Putamen (tissue), 1 donor: ENCODE results near the gene AK9.
A peak's percentile ranks its signal among the peaks of the same experiment; 100 is the strongest.
"Not testable (repeated sequence)": the region's sequence is repeated elsewhere in the genome, so short reads cannot be mapped to it uniquely, and the experiment has no call there.

ENCODE experiments used
- DNase-seq: peaks from one replicate; pipeline ENCODE4 v3.0.0-alpha.2; 2016; ENCODE audit warnings: low spot score

AK9 gene

DNA sequence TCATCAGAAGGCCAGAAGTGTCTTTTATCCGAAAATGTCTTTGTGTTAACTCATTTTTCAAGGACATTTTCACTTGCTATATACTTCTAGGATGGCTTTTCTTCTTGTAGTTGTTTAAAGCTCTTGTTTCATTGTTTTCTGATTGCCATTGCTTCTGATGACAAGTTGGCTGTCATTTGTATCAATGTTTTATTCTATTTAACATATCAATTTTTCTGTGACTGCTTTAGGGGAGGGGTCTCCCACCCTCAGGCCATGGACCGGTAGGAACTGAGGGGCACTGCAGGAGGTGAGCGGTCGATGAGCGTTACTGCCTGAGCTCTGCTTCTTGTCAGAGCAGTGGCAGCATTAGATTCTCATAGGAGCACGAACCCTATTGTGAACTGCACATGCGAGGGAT is 65.8 kb downstream of the AK9 start:
- DNase-seq: no peak

DNA sequence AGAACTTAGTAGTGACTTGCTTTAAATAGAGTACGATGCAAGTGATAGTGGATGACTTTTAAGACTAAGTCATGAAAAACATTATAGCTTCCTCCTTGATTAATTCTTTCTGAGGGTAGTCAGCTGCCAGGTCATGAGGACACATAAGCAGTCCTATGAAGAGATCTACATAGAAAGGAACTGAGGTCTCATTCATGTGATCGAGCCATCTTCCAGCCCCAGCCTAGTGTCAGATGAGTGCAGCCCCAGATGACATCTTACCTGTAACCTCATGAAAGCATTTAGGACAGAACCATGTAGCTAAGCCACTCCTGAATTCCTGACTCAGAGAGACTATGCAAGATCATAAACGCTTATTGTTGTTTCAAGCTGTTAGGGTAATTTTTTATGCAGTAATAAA is 67.7 kb downstream of the AK9 start:
- no peak for DNase-seq

DNA sequence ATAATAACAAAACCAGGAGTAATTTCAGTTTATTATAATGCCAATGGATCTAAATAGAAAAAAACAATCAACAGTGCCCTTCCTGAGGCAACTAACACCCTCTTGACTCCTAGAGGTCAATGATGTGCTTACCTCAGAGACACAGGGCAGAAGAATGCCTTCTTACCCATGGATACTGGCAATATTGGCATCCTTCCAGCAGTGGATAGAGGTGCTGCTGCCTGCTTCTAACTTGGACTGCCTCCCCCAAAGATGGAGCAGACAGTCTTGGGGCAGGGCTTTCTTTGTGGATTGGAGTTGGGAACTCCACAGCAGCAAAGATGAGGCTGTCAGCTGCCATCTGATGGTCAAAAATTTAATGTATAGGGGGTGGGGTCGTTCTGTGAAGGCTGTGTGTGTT is 78.7 kb downstream of the AK9 start:
- no peak for DNase-seq

DNA sequence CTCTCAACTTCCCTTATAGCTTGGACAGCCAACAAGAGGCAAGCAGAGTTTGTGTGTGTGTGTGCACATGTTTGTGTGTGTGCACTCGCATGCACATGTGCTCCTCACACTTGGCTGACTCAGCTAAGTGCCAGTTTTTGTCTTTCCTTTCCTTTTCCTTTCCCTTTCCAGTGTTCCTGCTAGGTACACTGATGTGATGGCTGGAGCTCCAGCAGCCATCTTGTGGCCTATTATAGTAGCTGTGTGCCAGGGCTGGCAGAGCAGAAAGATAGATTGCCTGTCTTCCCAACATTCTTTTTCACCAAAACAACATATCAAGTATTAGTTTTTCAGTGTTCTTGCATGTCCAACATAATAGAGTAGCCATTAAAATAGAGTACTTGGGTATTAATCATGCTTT is 79.5 kb downstream of the AK9 start:
- no peak for DNase-seq

DNA sequence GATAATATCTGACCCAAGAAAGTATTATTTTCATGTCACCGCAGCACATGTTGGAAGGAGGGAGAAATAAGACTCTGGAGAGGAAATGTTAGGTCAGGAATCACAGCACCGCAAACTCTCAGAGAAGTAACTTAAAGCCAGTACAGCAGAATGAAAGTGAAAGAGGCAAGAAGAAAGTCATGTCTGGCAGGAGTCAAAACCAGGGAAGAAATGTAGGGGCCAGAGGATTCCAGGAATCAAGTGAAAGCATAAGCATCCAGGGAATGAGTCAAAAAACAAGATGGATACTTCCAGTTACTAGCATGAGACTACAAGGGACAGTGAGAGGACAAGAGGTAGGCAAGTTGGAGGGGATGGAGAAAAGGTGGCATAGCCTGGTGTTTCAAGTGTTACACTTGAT is 80.4 kb downstream of the AK9 start:
- DNase-seq: no peak

DNA sequence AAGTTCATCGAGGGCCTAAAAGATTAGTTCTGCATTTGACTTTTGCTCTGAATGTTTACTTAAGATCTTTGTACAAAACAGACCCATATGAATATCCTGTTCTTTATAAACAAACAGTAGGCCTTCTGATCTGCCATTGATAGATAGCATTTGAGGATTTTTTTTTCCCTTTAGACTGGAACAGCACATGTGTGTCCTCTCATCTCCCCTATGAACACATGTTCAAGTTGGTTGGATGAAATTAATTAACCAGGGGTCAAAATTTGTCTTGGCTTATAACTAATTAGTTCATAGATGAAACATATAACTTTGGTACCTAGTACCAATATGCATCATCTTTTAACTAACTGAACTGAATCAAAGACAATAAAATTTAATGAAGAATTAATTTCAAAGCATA is 81.3 kb downstream of the AK9 start:
- DNase-seq: no peak

DNA sequence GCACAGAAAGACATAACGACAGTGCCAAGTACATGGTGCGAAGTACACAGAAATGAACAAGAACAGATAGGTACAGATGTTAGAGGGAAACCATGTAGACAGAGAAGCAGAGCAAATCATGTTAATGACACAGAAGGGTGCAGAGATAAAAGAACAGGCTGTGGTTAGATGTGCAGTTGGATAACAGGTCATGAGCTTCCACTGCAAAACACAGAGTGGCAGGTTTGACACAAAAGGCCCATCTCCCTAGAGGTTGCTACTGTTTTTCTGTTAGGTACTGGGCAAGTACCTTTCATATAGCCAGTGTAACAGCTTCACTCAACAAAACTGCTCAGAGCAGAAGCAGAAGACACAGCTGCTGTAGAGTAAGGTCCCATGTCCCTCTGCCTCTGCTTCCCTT is 84.6 kb downstream of the AK9 start:
- no peak for DNase-seq

DNA sequence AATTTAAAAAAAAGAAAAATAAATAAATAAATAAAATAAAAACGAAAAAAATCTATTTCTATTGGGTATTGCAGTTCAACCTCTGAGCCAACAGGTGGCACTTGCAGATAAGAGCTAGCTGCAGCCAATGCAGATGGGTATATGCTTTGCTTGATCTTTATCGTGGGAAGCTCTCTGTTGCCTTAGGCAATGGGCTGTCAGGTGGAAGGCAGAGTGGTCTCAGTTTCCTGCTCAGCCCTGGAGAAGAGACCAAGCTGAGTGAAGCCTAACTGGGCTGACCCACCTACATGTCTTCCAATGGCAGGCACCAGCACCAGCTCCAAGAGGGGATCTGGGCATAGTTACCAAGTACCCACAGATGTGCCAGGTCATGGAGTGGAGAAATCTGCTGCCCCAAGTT is 95.0 kb downstream of the AK9 start:
- no peak for DNase-seq

DNA sequence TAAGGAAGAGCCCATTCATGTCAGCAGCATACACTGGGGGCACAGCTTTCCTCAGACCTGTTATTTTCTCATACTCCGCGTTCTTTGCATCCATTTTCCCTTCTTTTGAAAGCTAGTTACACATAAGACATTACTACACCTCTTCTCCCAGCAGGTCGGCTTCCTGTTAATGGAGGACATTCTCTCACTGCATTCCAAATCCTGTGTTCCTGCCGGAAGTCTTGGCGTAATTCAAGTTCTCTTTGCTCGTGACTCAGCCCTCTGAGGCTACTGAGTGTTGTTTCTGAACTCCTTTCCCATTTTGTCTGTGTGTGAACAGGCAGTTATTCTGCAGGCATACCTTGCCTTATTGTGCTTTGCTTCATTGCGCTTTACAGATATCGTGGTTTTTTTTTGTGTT is 110.5 kb downstream of the AK9 start:
- no peak for DNase-seq

DNA sequence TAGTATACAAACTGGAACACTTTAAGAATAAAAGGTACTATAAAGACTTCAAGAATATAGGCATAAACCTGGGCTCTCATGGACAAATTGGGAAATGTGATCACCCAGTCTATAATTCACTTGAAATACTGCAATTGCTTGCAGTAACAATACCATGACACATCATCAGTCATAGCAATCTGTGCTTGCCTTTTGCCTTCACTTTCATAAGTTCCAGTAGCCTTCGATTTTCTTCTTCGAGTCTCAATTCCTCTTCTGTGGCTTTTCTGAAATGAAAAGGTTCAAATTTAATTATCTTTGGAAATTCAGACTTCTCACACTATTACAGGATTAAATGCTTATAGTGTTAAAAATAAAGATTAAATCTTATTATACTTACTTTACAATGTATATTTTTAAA is 111.6 kb downstream of the AK9 start:
- DNase-seq: no peak

DNA sequence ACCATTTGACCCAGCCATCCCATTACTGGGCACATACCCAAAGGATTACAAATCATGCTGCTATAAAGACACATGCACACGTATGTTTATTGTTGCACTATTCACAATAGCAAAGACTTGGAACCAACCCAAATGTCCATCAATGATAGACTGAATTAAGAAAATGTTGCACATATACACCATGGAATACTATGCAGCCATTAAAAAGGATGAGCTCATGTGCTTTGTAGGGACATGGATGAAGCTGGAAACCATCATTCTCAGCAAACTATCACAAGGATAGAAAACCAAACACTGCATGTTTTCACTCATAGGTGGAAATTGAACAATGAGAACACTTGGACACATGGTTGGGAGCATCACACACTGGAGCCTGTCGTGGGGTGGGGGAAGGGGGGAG is 121.1 kb downstream of the AK9 start:
- not testable (repeated sequence) for DNase-seq

DNA sequence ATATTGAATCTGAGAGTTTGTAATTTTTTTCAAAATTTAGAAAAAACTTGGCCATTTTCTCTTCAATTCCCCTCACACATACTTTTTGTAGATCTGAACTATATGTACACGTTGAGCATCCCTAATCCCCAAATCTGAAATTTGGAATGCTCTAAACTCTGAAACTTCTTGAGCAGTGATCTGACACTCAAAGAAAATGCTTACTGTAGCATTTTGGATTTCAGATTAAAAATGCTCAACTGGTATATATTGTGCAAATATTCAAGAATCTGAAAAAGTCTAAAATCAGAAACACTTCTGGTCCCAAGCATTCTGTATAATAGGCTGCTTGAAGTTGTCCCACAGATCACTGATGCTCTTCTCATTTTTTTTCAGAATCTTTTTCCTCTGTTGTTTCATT is 129.2 kb downstream of the AK9 start:
- DNase-seq: no peak

DNA sequence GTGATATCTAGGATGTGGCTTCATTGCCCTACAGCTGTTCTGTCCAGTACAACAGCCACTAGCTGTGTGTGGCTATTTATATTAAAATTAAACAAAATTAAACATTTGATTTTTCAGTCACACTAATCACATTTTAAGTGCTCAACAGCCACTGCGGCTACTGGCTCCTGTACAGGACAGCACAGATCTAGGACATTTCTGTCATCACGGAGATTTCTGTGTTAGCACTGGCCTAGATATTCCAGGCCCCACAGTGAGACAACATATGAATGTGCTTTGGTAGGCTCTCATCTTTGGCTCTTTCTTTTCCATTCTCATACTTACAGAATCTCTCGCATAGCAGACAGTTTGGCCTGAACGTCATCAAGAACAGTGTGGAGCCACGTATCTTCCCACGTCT is 159.6 kb downstream of the AK9 start:
- DNase-seq: no peak

DNA sequence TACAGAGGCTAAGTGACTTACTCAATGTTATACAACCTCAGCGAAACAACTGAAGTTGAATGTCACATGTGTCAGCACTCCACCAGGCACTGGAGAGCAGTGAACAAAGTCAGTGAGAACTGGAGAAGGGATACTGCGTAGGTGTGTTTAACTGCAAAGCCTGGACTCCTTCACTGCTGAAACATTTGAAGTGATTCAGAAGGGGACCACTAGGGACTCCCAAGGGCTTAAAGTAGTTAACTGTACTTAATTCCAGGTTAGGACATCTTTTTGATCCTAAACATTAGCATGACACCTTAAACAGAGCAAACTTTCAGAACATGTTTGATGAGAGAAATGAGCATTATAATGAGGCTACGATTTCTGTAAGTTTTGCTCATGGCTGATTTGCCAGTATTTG is 163.0 kb downstream of the AK9 start:
- DNase-seq: no peak

DNA sequence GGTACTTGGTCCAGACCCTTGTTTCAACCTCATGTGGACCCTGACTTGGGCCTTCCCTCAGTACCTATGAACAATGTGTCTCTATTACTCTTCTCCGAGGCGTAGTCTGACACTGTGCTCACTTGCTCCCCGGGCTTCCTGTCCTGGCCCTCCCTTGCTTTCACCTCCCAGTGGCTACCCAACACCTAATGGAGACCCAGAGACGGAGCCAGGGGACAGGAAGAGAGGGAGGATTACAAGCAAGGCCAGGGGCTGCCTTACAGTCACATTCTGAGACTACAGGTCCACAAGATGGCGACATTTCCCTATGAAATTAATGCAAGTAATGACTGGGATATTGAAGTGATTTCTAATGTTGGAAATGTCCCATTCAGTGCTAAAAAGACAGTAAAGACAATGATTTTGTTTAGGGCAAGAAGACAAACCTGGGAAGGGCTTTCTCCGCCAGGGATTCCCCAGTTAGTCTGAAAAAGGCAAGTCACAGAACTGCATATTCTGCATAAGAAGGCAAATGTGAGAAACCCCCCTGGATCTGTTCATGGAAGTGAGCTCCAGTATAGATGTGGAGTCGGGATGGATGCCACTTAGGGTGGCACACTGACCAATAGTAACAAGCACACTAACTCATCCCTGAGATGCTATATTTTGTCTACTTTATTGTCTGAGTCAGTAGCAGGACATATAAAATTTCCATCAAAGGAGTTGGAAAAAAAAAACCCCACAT is 163.9 kb downstream of the AK9 start:
- peak; percentile 45 for DNase-seq

DNA sequence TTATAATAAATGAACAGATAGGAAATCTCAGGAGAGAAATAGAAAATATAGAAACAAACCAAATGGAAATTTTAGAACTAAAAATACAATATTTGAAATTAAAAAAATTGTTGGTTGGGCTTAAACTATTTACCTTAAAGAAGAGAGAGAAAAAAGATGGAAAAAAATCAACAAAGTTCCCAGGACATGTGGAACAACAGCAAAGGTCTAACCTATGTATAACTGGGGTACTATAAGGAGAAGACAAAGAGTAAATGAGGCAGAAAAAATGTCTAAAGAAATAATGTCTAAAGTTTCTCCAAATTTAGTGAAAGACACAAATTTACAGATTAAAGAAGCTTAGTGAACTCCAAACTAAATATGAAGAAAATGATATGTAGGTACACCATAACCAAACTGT is 166.9 kb downstream of the AK9 start:
- DNase-seq: no peak

DNA sequence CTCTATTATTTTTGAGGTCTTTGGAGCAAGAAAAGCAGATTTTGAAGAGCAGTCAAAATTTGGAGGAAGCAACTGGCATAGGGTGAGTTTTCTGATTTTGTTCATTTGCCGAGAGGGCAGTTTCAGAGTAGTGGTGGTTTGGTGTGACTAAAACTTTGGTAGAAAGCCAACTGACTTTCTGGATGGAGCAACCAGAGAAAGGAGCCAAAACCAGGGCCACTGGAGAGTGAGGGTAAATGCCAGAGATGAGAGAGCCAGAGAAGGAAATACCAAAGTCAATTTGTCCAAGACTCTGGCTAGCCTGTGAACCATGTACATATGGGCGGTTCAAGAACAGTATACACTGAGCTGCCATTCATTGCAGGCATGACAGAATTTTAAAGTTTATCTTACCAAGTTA is 167.5 kb downstream of the AK9 start:
- no peak for DNase-seq

DNA sequence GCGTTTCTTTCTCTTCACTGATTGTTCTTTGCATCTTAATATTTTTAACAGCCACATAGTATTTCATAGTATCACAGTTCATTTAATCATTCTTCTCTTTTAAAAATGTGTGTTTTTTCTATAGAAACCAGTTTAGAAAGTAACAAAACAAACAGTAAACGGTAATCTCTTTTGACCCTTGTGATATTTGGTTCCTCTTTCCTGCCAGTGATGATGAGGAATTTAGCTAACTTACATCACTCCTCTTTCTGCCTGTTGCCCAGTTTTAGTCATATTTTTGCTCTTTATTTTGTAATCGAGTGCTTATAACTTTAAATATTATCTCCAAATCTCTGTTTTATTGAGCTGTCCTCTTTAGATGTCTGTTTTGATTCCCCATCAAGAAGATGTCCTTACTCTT is 169.9 kb downstream of the AK9 start:
- DNase-seq: no peak

DNA sequence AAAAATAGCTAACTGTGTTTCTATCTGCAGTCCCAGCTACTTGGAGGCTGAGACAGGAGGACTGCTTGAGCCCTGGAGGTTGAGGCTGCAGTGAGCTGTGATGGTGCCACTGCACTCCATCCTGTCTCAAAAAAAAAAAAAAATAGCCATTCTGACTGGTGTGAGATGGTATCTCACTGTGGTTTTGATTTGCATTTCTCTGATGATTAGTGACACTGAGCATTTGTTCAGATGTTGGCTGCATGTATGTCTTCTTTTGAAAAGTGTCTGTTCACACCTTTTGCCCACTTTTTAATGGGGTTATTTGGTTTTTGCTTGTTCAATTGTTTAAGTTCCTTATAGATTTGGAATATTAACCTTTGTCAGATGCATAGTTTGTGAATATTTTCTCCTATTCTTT is 171.4 kb downstream of the AK9 start:
- not testable (repeated sequence) for DNase-seq

DNA sequence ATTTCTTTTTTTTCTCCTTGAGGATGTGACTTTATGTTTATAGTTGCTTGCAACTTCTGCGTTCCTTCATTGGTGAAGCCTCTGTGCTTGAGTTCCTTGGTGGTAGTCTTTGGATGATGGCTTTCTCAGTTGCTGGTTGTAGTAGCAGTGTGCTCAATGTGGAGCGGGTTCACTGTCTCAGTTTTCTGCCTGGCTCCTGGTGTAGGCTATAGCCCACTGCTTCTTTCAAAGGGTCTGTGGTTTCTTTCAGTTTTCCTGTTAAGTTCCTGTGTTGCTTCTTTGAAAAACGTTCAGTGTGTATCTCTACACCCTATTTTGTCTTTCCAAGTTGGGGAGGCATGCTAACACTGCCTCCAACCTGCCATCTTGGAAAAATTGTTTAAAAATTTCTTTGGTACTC is 174.1 kb downstream of the AK9 start:
- no peak for DNase-seq

DNA sequence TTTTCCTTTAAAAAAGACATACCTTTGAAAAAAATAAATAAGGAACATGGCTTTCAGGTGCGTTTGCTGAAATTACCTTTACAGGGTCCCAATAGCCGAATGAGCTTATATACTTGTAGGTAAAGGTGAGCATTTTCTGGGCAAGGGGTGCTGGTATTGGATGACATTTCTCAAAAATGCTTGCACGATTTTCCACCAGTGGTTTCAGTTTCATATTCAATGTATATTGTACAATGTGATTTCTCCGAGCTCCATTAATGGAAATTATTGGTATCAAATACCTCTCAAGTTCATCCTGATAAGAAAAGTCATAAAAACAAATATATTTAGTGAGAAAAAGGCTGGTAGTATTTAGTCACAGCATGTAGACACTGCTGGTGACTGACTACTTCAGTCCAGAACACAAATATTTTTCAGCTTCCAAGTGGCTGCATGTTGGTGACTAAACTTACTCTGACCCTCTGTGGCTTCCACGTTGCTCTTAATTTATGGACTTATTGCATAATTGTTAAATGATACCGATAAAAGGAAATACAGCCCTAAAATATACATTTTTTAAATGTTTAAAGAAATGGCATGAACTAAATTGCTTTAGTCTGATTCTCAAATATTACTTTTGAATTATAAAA is 175.1 kb downstream of the AK9 start:
- no peak for DNase-seq

DNA sequence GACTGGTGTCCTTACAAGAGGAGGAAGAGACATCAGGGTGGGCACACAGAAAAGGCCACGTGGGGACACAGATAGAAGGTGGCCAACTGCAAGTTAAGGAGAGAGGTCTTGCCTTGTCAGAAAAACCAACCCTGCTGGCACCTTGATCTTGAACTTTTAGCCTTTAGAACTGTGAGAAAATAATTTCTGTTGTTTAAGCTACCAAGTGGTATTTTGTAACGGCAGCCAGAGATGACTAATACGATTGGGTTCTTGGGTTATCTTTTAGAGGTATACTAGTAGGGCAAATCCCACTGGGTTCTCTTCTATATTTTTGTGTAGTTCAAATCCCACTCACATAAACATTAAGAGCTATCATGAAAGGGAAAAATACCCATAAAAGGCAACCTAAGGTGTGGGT is 176.1 kb downstream of the AK9 start:
- no peak for DNase-seq

DNA sequence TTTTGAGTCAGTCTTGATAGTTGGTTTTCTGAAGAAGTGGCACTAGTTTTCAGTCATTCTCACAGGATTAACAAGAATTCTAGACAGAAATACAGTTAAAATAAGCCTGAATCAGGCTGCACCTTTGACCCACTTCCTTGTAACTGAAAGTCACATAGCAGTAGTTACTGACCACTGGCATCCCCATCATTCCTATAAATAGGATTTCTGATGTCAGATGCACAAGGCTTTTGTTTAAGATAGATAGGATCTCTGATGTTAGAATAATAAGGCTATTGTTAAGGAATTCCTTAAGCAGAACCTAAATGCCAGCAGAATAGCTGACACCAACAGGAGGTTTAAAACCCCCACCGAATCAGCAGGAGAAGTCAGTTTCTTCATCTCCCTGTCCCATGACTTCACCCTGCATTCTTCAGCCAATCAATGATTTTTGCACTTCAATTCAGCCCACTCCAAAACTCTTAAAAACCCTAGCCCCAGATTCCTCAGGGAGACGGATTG is 177.4 kb downstream of the AK9 start:
- no peak for DNase-seq

DNA sequence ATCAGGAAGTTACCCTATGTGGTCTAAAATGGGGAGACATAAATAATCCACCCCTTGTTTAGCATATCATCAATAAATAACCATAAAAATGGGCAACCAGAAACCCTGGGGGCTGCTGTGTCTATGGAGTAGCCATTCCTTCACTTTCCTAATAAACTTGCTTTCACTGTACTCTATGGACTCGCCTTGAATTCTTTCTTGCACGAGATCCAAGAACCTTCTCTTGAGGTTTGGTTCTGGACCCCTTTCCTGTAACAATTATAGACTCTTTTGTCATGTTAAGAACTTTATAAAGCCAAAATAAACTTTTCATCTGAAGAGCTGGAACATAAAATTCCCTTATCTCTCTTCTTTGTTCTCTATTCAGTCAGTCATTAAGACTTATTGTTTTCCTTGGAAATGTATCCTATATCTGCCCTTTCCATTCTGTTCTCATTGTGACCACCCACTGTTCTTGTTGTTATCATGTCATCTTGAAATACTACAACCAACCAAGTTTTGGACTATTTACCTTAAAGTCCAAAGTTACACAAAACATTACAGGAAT is 178.7 kb downstream of the AK9 start:
- DNase-seq: no peak
